Small intestine (tissue), 16 donors: ENCODE measurements around the gene COG7. TPM values are rescaled to one million over a fixed set of nuclear protein-coding genes. Genes with fewer than 3 reads are reported as not detected.

Source experiments
- DNase-seq, 2 donors: peaks; one replicate each; pipeline versions ENCODE4 v3.0.0 to v3.0.0-alpha.2; 2013
- FAIRE-seq: peaks from 2 replicates; lab custom pipeline; 2012; peaks lifted over from hg19 to GRCh38; lab: Jason Lieb, UNC
- H3K27ac ChIP-seq, 3 donors: one replicate each; pipeline ENCODE4 v1.5.1; 2013; ENCODE audit warnings: low read length in 2 of 3, mild to moderate bottlenecking in 2 of 3, control low read depth in 1 of 3, inconsistent platforms in 1 of 3, low read depth in 1 of 3, moderate library complexity in 1 of 3
- H3K27me3 ChIP-seq, 3 donors: one replicate each; pipeline ENCODE4 v1.6.1; 2013; ENCODE audit warnings: low read length in 3 of 3, inconsistent platforms in 1 of 3; ENCODE audit not compliant: control insufficient read depth in 3 of 3, insufficient read depth in 3 of 3
- H3K36me3 ChIP-seq, 3 donors: one replicate each; pipeline ENCODE4 v1.6.1; 2013; ENCODE audit warnings: low read length in 3 of 3, inconsistent platforms in 1 of 3, low read depth in 1 of 3, mild to moderate bottlenecking in 1 of 3, moderate library complexity in 1 of 3; ENCODE audit not compliant: control insufficient read depth in 3 of 3, insufficient read depth in 2 of 3
- H3K4me1 ChIP-seq, 3 donors: one replicate each; pipeline ENCODE4 v1.6.1; 2013; ENCODE audit warnings: low read length in 2 of 3, inconsistent platforms in 1 of 3, low read depth in 1 of 3, mild to moderate bottlenecking in 1 of 3, moderate library complexity in 1 of 3; ENCODE audit not compliant: control insufficient read depth in 3 of 3, insufficient read depth in 2 of 3
- H3K4me3 ChIP-seq, 3 donors: one replicate each; pipeline ENCODE4 v1.5.1; 2013; ENCODE audit warnings: low read length in 3 of 3, control low read depth in 1 of 3, inconsistent platforms in 1 of 3, low read depth in 1 of 3, mild to moderate bottlenecking in 1 of 3, moderate library complexity in 1 of 3
- H3K9me3 ChIP-seq, 2 donors: one replicate each; pipeline ENCODE4 v1.6.1; 2013; ENCODE audit warnings: low read depth in 1 of 2, low read length in 1 of 2; ENCODE audit not compliant: control insufficient read depth in 2 of 2, insufficient read depth in 1 of 2
- WGBS, 3 donors: extraction: QIAGEN DNeasy Blood & Tissue Kit; methylation state at CpG; one replicate each; pipeline ENCODE4 v1.1.7; 2013; 5-methylcytosine and 5-hydroxymethylcytosine counted together
- long read RNA-seq, 10 donors: transcript quantifications; one replicate each; lab custom pipeline, GENCODE V29; 2026
- polyA plus RNA-seq, 4 donors: library from polyadenylated mRNA; stranded (reverse) in 3 of 4; unstranded in 1 of 4; fragments of 200-250 nt in 3 of 4; fragments of 120-200 nt in 1 of 4; gene quantifications; one replicate each; pipeline versions ENCODE4 v1.2.1 to v1.2.3, GENCODE V29; 2013
- donor health status: healthy with polysubstance abuse.
- donor health status: control.
- donor health status: control.
- donor health status: Bipolar disorder and iron deficiency.
- donor health status: healthy.

The COG7 gene
- polyA plus RNA-seq, result 10 to 100 TPM; 15.7 to 21.9 (median 17.3) TPM
- long read RNA-seq, donor 1, result 0 reads
- long read RNA-seq, donor 2, partial matches to known transcripts, result 0 of 1 reads
- long read RNA-seq, donor 2, other reads (novel, unspliced or antisense), result 0 of 1 reads
- long read RNA-seq, donor 3, partial matches to known transcripts, result 0 of 1 reads
- long read RNA-seq, donor 3, other reads (novel, unspliced or antisense), result 0 of 1 reads
- long read RNA-seq, donor 4, result 0 reads
- long read RNA-seq, donor 5, result 0 reads
- long read RNA-seq, donor 6, partial matches to known transcripts, result 0 of 3 reads
- long read RNA-seq, donor 6, other reads (novel, unspliced or antisense), result 0 of 3 reads
- long read RNA-seq, donor 7, partial matches to known transcripts, result 0 of 4 reads
- long read RNA-seq, donor 7, other reads (novel, unspliced or antisense), result 0 of 4 reads
- long read RNA-seq, donor 8, result 0 reads
- long read RNA-seq, donor 9, result 0 reads
- long read RNA-seq, donor 10, partial matches to known transcripts, result 0 of 3 reads
- long read RNA-seq, donor 10, other reads (novel, unspliced or antisense), result 0 of 3 reads

DNA sequence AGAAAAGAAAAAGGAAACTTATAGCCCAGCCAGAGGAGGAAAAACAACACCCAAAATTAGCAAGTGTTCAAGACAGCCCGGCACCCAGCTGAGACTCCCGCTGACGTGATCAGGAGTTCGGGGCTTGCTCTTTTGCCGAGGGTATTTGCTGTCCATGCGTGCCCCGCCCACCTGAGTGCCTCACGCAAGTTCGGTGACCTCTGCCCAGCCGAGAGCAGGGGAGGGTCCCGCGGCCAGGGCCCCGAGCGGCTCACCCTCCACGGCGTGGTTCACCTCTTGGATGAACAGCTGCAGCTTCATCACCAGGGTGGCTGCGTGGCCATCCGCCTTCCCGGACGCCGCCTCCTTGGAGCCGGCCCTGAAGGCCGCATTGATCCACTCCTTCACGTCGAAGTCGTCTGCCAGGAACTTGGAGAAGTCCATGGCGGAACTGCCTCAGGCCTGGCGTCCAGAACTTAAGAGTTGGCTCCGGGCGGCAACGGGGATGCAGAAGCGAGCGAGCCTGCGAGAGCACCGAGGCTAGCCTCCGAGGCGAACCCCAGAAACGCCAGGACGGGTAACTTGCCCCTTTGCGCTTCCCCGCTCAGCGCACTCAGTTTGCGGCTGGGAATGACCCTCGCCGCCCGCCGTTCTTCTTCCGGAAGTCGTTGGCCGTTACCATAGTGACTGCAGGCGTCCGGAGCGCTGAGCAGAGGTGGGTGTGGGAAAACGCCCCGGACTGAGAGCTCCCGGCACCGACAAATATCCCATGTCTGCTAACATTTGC lies at the start of gene COG7:
COG7 (minus strand) TSS at position 618 of the 766 bp plus-strand sequence; CDS start at position 423, 195 bp downstream.
- FAIRE-seq (no peak), DNase-seq (peak; percentile 80 to 97)
- 0% methylated on average over 56 to 57 of the region's 57 CpGs for WGBS, 3 donors
- H3K36me3 ChIP-seq, result peaks cover 0 to 9% (median 0%) of the 10 kb centered on the region in 3 donors
- no peaks in the 10 kb centered on the region for H3K9me3 ChIP-seq
- H3K4me3 ChIP-seq, result peak within 1 kb of the TSS; percentile 54 to 98 (median 83)
- no peaks in the 10 kb centered on the region for H3K27me3 ChIP-seq
- H3K4me1 ChIP-seq, result peaks cover 0 to 4% (median 0%) of the 10 kb centered on the region in 3 donors
- peak within 1 kb of the TSS; percentile 42 to 88 (median 72) for H3K27ac ChIP-seq

GRCh38 chr16:23502466-23502865 lies 49.5 kb upstream of the COG7 start:
- FAIRE-seq, result no peak
- Histone ChIP-seq H3K9me3 (no peaks in the 10 kb centered on the region), H3K4me1 (peaks cover 1 to 19% (median 19%) of the 10 kb centered on the region in 3 donors), H3K36me3 (peaks cover 0 to 21% (median 0%) of the 10 kb centered on the region in 3 donors), H3K27me3 (no peaks in the 10 kb centered on the region), H3K4me3 (no peak overlapping the region), H3K27ac (no peak overlapping the region)
- no peak for DNase-seq
- WGBS, 3 donors, result 69 to 81% (median 80%) methylated on average over 2 of the region's 2 CpGs

DNA sequence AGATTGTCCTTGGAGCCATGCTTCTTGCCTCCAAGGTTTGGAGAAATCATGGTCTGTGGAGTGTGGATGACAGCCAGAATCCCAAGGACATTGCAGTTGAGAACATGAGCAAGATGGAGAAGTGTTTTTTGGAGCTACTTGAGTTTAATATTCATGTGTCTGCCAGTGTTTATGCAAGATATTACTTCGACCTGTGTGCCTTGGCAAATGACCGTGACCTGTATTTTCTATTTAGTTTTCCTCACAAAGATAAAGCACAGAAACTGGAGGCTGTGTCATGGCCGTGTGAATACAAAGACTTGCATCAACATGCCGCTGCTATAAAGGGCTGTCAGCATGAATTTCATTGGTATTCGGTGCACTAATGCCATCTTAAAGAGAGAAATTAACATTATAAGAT lies 48.3 kb upstream of the COG7 start:
- 82 to 87% (median 83%) methylated on average over 5 of the region's 5 CpGs for WGBS, 3 donors
- Histone ChIP-seq H3K4me3 (no peak overlapping the region), H3K4me1 (peaks cover 1 to 28% (median 21%) of the 10 kb centered on the region in 3 donors), H3K27ac (peak overlapping the region in 1 of 3 donors; percentile 14), H3K36me3 (peaks cover 0 to 20% (median 0%) of the 10 kb centered on the region in 3 donors), H3K27me3 (no peaks in the 10 kb centered on the region), H3K9me3 (no peaks in the 10 kb centered on the region)
- FAIRE-seq (no peak), DNase-seq (no peak)

- no peak for FAIRE-seq
- Histone ChIP-seq H3K4me3 (no peak overlapping the region), H3K4me1 (peaks cover 1 to 28% (median 21%) of the 10 kb centered on the region in 3 donors), H3K9me3 (no peaks in the 10 kb centered on the region), H3K27me3 (no peaks in the 10 kb centered on the region), H3K27ac (peak overlapping the region in 1 of 3 donors; percentile 66), H3K36me3 (peaks cover 0 to 23% (median 0%) of the 10 kb centered on the region in 3 donors)
- DNase-seq, result peak in 1 of 2 donors; percentile 58
- 49 to 67% (median 60%) methylated on average over 4 of the region's 4 CpGs for WGBS, 3 donors
Measured at GRCh38 chr16:23500862-23501225, 47.9 kb upstream of the COG7 start.

GRCh38 chr16:23500212-23500861 lies 47.3 kb upstream of the COG7 start:
- 85 to 91% (median 90%) methylated on average over 19 to 20 of the region's 20 CpGs for WGBS, 3 donors
- peak overlapping the region in 1 of 3 donors; percentile 66 for H3K27ac ChIP-seq
- no peak overlapping the region for H3K4me3 ChIP-seq
- H3K9me3 ChIP-seq, result no peaks in the 10 kb centered on the region
- H3K4me1 ChIP-seq, result peaks cover 1 to 28% (median 17%) of the 10 kb centered on the region in 3 donors
- DNase-seq (peak in 1 of 2 donors; percentile 20), FAIRE-seq (no peak)
- H3K36me3 ChIP-seq, result peaks cover 0 to 28% (median 0%) of the 10 kb centered on the region in 3 donors
- H3K27me3 ChIP-seq, result no peaks in the 10 kb centered on the region

GRCh38 chr16:23499801-23500200 lies 46.8 kb upstream of the COG7 start:
- H3K9me3 ChIP-seq, result no peaks in the 10 kb centered on the region
- WGBS, 3 donors, result 67 to 73% (median 72%) methylated on average over 7 of the region's 7 CpGs
- H3K27ac ChIP-seq, result peak overlapping the region in 1 of 3 donors; percentile 66
- no peak overlapping the region for H3K4me3 ChIP-seq
- DNase-seq (peak in 1 of 2 donors; percentile 26), FAIRE-seq (no peak)
- no peaks in the 10 kb centered on the region for H3K27me3 ChIP-seq
- peaks cover 0 to 28% (median 0%) of the 10 kb centered on the region in 3 donors for H3K36me3 ChIP-seq
- peaks cover 1 to 28% (median 12%) of the 10 kb centered on the region in 3 donors for H3K4me1 ChIP-seq

GRCh38 chr16:23498863-23499262 lies 45.9 kb upstream of the COG7 start:
- no peak overlapping the region for H3K27ac ChIP-seq
- DNase-seq, result peak in 1 of 2 donors; percentile 30
- H3K4me1 ChIP-seq, result peaks cover 0 to 28% (median 5%) of the 10 kb centered on the region in 3 donors

More at GRCh38 chr16:23498863-23499262, 45.9 kb upstream of the COG7 start:
- H3K9me3 ChIP-seq, result no peaks in the 10 kb centered on the region
- no peak overlapping the region for H3K4me3 ChIP-seq
- 83 to 93% (median 92%) methylated on average over 11 of the region's 11 CpGs for WGBS, 3 donors
- peaks cover 2 to 36% (median 3%) of the 10 kb centered on the region in 3 donors for H3K36me3 ChIP-seq
- FAIRE-seq, result no peak
- H3K27me3 ChIP-seq, result no peaks in the 10 kb centered on the region
